ENCODE measurements around the gene SLC25A1.

The SLC25A1 gene

DNA sequence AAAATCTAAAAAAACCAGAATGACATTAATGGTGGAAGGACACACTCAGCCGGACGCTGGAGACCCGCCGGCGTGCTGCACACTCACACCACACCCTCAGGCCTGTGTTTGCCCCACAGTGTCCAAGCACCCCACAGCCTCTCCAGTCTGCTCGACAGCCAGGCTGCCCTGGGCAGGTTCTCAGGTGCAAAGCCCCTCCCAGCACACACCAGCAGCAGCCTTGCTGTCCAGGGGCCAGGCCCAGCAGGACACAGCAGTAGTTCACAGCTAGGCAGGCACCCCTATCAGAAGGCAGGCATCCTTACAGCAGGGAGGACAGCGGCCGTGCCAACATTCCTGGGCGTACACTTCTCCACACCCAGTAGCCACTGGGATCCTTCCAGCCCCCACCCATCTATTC lies 1.7 kb upstream of the SLC25A1 start:
- no peak for DNase-seq

DNA sequence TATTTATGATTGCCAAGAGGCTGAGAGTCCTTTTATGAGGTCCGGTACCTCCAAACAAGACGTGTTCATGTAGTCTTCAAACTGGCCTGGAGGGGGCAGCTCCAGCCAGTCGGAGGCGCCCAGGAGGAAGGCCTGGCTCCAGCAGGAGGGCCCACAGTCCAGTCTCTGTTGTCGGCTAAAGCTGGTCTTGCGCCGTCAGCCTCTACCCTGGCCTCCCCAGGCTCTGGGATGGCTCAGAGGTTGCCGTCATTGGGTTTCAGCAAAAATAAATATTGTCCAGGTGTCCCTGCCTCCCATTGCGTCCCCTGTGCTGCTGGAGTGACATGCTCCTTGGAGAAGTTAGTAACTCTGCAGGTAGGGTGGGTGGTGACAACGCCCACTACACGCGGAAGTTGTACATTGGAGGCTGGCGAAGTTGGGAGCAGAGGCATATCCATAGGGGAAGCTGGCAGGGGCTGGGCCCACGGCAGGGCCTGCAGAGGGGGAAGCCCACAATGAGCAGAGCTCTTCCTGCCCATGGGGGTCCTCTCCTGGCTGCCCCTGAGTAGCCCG lies 1.0 kb upstream of the SLC25A1 start:
- peak; percentile 22 for DNase-seq

DNA sequence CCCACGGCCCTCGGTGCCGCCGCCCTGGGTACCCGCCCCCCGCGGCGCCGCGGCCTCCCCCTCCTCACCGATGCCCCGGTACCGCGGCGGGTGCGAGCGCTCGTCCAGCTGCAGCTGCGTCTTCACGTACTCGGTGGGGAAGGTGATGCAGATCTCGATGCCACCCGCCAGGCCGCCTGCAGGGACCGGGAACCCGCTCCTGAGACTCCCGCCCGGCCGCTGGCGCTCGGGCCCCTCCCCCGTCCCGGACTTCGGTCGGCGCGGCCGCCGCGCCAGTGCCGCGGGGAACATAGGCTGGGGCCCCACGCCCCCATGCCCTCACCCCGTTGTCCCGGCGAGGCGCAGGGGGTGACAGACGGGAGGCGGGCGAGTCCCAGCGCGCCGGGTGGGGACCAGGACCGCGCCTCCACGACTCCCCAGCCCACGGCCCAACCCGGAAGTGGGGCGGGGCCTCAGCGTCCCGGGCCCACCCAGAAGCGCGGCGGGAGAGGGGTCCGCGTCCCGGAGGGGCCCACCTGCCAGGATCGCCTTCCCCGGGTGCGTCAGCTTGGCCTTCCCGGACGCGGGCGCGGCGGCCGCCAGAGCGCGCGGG lies 375 bp downstream of the SLC25A1 start:
- peak; percentile 47 for DNase-seq

DNA sequence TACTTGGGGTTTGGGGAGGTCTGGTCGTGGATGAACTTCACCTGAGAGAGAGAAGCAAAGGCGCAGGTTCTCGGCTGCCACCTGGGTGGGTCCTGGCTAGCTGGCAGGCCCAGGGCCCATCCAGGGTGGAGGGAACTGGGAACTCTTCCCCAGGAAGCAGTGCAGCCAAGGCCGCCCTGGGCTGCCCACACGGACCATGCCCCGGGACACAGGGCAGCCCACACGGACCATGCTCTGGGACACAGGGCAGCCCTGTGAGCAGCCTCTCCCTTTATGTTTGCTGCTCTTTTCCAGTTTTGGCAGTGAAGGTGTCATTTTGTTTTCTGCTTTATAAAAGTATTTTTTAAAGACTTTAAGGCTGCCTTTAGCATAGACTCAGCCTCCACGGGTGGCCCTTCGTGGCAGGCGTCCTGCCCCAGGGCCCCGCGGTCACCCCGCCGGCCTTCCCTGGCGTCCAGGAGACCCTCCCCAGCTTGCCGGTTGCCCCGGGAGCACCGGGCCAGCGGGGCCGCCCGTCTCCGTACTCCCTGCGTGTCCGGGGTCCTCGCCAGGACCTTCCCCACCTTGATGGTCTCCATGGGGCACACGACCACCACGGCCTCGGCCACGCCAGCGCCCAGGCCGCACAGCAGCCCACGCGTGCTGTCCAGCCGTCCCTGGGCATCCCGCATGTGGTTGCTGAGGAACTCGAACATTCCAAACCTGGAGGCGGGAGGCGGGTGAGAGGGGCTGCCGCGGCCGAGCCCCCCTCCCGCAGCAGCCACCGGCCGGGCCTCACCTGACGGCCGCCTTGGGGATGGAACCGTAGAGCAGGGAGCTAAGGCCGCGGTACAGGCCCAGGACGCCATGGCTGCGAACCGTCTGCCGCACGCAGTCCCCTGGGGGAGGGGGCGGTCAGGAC lies 1.1 kb downstream of the SLC25A1 start:
- no peak for DNase-seq

DNA sequence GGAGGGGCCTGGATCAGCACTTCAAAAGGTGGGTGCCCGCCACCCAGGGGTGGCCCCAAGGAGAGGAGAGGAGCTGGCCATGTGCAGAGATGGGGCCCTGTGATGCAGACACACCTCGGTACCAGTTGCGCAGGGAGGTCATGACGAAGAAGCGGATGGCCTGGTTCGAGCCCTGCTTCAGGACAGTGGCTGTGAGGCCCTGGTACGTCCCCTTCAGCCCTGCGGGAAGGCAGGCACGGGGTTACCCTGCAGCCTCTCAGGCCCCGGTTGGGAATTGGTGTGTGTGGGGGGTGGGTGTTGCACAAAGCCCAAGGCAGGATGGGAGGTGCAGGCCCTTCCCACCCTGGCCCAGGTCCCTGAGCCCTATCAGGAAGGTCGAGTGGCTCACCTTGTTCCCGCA lies 1.8 kb downstream of the SLC25A1 start:
- no peak for DNase-seq

DNA sequence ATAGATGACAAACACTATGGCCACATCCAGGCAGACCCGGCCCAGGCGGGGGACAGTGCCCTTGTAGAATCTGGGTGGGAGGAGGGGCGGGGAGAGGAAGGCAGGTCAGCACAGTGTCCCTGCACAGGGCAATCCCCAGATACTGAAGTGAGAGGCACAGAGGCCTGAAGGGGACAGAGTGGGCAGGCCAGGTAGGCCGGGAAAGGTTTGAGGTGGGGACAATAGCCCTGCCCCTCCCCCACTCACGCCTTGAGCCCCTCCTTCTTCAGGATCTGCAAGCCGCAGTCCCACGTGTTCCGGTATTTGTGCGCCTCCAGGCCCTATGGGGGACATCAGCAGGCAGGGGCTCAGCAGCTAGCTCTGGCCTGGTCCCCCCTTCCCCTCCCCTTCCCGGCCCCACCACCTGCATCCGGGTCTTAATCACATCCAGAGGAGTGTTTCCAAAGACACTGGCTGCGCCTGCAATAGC lies 2.3 kb downstream of the SLC25A1 start:
- DNase-seq, result no peak

DNA sequence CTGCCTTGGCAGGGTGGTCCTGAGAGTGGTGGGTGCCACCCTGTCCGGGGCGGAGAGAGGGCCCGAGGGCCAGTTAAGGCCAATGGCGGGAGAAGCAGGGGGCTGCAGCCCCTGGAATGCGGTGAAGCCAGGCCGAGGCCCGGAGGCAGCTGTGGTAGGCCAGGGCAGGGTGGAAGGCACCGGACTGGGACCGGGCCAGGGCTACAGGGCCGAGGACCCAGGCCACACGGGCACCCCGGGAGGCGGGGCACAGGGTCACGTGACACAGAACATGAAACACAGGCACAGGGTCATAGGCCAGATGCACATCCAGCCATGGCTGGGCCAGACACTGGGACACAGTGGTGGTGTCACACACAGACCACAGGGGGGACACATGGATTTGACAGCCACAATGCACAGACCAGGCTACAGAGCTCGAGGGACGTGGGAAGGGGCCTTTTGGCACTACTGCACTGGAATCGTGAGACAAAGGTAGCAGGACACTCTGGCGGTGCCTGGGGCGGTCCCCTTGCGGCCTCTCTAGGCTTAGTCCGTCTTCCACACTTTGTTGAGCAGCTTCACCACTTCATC lies 2.8 kb downstream of the SLC25A1 start:
- DNase-seq, result no peak

DNA sequence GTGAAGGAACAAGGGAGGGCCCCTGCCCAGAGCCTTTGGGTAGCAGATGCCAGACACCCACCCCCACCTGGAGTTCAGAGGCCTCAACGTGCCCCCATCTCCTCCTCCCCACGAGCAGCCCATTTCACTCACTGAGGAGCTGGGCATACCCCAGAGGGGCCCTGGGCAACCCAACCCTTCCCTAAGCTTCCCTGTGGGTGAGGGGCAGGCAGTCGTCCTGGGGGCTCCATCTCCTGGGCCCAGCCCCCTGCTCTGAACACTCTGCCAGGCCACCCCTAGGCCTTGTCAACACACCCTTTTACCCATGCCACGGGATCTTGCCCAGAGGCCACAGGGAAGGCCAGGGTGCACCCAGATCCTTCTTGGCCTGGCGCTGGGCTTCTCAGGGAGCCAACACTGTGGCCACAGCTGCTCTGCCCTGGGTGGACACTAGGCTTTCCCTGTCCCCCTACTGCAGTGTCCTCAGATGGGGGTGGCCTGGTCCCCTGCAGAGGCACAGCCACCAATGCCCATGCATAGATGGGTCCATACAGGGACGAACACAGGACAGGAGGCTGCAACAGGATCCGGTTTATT lies 3.4 kb downstream of the SLC25A1 start:
- DNase-seq, result no peak

DNA sequence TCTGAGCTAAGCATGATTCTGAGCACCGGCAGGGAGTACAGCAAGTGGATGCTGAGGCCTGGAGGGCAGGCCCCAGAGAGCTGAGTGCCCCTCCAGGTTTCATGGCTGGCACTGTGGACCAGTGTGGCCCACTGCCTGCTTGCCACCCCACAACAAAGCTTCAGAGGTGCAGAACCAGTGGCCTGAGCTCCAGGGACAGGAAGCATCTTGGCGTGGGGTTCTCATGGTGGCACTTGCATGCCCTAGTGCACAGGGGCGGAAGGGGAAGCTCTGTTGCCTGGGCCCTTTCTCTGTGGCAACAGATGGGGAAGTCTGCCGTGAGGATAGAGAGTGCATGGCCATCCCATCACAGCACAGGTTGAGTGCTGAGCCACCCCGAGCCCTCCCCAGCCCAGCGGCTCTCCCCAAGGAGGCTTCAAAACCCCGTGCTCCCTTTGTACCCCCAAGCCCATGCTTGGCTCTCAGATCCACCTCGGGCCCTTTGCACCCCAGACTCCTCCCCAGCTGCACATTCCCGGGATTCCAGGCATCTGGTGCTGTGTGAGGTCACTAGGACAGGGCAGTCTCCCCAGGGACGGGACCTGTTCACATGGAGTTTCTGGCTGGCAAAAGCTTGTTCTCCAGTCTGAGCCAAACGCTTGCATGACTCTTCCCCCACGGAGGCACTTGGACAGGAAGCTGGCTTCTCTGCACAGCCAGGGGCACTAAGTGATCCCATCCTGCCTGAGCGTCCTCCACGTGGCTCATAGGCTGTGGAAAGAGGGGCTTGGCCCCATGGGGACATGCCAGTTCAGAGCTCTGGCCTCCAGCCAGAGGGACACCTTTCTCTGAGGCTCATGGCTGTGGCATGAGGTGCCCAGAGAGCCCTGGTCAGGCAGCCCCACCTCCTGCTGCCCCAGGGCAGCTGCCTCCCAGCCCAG lies 4.2 kb downstream of the SLC25A1 start:
- DNase-seq, result no peak

DNA sequence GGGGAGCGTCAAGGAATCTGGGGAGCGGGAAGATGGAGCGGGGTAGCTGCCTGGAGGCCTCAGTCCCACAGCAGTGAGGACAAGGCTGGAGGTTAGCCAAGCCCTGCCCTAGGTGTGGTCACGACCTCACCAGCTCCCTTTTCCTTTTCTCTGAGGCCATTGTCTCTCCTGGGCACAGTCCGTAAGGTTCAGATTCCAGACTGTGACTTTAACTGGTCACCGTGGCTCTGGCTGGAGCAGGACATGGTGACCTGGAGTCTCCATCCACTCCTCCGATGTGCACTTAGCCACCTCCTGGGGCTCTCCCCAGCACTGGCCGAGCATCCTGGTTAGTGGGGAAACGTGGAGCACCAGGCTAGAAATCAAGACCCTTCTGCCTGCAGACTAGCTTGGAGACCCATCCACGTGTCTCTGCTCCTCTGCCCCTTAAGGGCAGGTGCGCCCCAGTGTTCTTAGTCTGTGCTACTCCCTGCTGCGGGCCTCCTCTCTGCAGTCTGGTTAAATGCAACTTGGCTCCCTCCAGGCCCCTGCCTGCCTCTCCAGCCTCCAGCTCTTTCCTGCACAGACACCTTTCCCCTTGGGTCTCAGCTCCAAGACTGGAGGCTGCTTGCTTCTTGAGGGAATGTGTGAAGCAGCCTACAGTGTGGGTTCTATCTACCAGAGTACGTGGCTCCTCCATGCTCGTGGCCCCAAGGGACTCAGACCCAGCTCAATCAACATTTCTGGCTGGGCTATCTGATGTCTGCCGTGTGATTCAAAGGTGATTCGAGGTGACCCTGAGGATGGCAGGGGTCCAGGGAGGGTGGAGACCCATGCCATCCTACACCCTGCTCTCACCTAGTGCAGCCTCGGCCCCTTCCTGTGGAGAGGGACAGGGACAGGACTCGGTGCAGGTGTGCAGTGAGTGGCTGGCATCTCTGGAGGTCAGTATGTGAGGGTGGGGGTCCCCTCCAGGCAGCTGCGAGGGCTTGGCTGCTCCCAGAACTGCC lies 5.2 kb downstream of the SLC25A1 start:
- no peak for DNase-seq

DNA sequence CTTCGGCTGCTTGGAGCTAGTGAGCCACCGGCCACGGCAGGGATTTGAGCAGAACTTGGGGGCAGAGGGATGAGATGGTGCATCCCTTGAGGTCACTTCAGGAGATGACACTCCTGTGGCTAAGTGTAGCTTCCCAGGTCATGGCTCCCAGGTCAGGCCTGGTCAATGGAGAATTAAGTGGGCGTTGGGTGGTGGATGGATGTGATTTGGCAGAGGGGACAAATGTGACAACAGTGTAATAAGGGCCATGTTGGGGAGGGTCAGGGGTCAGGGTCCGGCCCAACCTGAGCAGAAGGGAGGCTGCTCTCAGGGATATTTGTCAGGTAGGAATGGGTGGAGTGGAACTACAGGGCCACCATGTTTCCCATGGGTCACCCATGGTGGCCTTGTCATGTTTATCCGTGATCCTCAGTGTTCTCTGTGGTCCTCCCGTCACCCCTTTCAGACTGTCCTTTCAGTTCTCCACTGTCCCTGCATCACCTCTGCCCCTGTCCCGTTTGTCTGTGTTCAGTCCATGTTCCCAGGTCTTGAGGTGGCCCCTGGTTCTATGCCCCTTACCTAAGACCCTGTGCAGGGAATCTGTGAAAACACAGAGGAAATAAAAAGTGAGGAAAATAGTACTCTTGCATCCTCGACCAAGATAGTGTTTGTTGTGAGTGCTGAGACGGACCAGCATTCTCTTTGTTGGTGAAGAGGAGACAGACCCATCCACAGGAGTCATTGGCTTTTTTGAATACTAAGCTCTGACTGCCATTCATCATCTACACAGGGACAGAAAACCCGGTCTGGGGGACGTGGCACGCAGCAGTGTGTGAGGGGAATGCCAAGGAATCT lies 6.1 kb downstream of the SLC25A1 start:
- no peak for DNase-seq

DNA sequence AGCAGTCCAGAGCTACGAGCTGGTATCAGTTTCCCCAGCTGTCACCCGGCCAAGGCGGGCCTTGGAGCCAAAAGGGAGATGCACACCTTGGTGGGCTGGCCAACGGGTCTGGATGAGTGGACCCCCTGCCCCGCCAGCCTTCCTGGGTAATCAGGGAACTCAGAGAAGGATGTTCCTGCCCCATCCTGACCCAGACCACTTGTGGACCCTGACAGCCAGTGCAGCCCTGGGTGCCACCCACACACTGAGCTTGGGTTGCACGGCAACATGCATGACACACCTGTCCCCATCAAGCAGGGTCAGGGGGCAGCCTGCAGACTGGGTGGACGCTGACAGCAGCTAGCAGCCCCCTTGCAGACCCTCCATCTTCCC lies 8.6 kb downstream of the SLC25A1 start:
- DNase-seq, result no peak

DNA sequence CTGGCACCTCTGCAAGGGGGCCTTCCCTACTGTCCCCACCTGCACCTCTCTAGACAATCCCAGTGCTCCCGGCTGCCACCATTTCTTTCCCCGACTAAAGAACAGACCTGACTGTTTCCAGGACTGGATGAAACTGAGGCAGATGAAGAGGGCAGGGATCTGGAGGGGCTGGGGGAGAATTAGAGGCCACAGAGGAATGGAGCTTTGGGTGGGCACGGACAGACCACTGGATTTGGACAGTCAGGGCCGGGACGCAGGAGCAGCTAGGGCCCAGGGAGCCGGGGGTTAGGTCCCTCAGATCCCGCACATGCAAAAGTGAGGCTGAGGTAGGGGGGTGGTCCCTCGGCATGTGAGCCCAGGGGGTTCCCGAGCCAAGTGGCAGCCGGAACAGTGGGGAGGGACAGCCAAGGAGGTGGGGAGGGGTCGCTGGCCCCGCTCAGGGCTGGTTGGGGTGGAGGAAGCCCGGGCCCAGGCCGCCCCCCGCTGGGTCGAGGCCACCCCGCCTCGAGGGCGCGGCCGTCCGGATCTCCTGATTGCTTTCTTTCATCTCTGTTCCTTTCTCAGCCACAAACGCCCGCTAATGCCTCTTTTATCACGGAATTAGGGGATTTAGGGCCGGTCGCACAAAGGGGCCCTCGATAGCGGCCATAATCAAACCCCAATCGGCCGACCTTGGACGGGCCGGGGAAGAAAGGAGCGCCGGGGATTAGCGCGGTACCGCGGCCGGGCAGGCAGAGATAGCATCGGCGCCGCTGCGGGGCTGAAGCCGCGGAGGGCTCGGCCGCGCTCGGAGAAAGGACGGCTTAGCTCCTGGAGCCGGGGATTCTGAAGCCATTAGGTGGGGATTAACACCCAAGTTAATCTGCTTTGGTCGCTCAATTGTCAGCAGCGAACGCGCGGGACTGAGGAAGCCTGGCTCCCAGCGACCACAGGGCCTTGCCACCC lies 9.3 kb downstream of the SLC25A1 start:
- no peak for DNase-seq

DNA sequence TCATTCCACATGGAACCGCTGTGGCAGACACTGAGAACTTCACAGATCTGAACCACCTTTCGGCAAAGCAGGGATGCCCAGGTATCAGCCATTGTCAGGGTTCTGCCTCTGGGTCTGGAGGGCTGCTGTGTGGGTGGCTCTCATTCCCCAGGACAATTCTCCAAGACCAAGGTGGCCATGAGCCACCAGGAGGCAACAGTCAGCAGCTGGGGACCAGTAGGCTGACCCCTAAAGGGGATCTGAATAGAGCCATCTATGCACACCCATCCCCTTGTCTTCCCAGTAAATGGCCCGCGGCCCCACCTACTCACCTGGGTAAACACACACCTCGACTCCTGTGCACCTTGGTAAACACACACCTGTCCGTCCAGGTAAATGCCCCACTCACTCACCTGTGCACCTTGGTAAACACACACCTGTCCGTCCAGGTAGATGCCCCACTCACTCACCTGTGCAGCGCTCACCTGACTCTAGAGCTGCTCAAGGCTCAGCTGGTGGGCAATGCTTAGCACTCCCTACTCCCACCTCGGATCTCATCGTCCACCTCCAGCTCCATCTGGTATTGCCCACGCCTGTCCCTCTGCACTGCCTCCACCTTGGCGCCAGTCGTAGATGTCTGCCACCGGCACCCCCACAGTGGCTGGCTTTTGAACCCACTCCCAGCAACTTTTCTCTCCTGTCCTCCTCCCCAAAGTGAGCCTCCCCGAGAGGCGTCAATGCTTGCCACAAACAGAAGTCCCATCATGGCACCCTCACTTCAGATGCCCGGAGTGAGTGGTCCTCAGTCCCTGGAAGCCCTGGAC lies 10.2 kb downstream of the SLC25A1 start:
- DNase-seq, result no peak

DNA sequence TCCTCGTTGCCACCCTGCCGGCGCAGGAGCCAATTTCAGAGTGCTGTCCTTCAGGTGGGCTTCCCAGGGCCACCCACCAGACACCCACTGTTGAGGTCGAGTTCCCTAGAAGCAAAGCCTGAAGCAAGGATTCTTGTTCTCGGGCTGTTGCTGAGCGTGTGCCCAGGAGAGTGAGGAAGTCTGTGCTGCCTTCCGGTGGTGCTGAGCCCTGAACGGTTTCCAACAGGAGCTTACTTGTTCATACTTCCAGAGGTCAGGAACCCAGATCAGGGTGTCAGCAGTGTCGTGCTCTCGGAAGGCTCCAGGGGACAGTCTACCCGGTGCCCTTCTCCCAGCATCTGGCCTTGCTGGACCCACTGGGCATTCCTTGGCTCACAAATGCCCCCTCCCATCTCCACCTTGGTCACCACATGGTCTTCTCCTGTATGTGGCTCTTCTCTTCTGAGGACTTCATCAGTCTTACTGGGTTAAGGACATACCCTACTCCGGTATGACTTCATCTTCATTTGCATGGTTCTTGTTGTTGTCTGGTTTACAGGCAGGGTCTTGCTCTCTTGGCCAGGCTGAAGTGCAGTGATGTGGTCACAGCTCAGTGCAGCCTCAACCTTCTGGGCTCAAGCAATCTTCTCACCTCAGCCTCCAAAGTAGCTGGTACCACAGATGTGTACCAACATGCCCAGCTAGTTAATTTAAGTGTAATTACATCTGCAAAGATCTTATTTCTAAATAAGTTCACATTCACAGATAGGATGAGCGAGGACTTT lies 11.2 kb downstream of the SLC25A1 start:
- no peak for DNase-seq

DNA sequence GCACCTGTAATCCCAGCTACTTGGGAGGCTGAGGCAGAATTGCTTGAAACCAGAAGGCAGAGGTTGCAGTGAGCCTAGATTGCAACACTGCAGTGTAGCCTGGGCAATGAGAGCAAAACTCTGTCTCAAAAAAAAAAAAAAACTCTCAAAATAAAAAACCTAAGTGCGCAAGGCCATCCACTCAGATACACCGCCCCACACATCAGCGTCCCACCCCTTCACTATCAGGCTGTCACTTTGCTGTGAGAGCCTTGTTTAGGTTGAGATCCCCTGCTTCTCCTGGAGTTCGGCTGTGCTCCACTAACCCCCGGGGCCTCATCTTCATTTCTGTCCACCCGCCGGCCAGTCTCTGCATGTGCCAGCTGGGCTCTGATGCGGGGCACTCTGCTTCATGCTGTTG lies 12.1 kb downstream of the SLC25A1 start:
- DNase-seq, result no peak

DNA sequence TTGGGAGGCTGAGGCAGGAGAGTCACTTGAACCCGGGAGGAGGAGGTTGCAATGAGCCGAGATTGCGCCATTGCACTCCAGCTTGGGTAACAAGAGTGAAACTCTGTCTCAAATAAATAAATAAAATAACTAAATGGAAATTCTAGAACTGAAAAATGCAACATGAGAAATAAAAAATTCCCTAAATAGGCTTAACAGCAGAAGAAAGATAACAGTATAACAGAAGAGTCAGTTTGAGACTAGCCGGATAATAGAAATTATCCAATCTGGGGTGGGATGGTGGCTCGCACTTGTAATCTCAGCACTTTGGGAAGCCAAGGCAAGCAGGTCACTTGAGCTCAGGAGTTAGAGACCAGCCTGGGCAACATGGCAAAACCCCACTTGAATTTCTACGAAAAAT lies 14.1 kb downstream of the SLC25A1 start:
- no peak for DNase-seq

Data from activated effector memory CD4-positive, alpha-beta T cell treated with Interleukin-2 at 50 U/mL for 16 hours (primary cell).